NAMALWA (cell line): ENCODE results near the gene CEP112.
"Not testable (repeated sequence)": the region's sequence is repeated elsewhere in the genome, so short reads cannot be mapped to it uniquely, and the experiment has no call there.

Experiments used
- DNase-seq: peaks from one replicate; pipeline ENCODE4 v3.0.0-alpha.2; 2015; ENCODE audit warnings: low spot score

The CEP112 gene

DNA sequence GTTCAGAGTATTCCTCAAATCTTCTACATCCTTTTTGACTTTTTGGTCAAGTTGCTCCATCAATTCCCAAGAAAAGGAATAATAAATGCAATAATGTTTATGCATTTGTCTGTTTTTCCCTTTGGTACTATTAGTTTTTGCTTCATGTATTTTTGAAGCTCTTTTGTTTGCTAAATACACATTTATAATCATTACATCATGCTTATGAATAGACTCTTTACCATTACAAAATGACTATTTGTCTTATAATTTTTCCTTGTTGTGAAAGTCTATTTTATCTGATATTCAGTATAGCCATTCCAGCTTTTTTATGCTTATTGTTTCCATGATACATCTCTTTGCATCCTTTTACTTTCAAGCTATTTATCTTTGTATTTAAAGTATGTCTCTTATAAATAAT is 41.2 kb downstream of the CEP112 start:
- DNase-seq, result no peak

- DNase-seq, result no peak
Observed at GRCh38 chr17:66149562-66149961, 42.4 kb downstream of the CEP112 start.

DNA sequence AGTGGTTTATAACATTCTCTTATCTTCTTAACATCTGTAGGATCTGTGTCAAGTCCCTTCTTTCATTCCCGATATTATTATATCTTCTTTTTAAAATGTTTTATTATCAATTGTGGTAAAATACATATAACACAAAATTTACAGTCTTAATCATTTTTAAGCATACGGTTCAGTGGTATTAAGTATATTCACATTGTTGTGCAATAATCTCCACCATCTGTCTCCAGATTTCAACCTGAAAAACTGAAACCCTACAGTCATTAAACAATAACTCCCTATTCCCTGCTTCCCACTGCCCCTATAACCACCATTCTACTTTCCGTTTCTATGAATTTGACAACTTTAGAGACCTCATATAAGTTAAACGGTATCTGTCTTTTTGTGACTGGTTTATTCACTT is 45.5 kb downstream of the CEP112 start:
- no peak for DNase-seq

GRCh38 chr17:66143657-66144282 is 48.2 kb downstream of the CEP112 start:
- no peak for DNase-seq

GRCh38 chr17:66142428-66142827 is 49.5 kb downstream of the CEP112 start:
- no peak for DNase-seq

DNA sequence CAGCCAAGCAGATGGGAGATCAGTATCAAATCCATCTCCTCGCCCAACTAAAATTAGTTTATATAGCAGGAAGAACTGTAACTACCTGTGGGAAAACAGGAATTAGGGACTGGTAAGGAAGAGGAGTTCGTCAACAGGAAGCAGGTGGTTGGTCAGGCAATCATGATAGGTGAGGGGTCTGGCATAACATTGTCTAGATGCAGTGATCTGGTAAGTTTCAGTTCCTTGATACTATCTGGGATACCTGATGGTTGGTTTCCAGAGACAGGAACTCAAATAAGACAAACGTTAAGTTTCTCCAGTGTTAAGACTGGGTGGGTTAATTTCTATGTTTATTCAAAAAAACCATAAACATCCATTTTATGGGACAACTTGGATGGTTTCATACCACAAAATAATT is 53.8 kb downstream of the CEP112 start:
- DNase-seq, result peak; percentile 23

GRCh38 chr17:66135896-66136295 is 56.0 kb downstream of the CEP112 start:
- DNase-seq, result no peak

GRCh38 chr17:66135219-66135618 is 56.7 kb downstream of the CEP112 start:
- no peak for DNase-seq

GRCh38 chr17:66129759-66130158 is 62.2 kb downstream of the CEP112 start:
- no peak for DNase-seq

- DNase-seq, result no peak
Observed at GRCh38 chr17:66126231-66126630, 65.7 kb downstream of the CEP112 start.

DNA sequence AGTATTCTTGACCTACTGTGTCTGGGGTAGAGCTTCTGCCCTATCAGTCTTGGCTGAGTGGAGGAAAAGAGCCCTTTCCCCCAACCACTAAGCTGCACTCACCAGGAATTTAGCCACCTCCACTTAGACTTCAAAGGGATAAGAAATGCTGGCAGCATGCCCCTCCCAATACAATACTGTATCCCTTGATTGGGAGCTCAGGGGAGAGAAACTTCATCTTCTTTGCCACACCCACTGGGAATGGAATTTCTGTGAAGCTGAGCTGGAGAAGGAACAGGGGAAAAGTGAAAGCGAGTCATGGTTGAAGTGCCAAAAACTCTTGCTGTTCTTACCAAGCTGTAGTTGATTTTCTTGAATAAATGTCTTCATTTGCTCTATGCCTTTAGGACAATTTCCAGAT is 68.8 kb downstream of the CEP112 start:
- no peak for DNase-seq

DNA sequence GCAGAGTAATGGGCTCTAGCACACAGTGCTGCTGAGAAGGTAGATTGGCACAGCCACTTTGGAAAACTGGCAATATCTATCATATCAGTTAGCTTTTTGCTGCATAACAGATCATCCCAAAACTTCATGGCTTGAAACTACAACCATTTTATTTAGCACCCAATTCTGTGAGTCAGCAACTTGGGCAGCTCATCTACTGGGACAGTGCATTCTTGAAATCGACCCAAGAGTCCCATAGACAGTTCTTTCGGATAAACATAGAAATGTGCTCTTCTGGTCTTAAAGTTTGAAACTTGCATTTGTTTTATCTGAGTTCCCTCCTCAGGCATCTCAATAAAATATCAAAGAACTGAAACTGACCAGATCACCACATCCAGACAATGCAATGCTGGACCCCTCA is 76.7 kb downstream of the CEP112 start:
- no peak for DNase-seq

GRCh38 chr17:66114609-66115008 is 77.3 kb downstream of the CEP112 start:
- DNase-seq, result no peak

DNA sequence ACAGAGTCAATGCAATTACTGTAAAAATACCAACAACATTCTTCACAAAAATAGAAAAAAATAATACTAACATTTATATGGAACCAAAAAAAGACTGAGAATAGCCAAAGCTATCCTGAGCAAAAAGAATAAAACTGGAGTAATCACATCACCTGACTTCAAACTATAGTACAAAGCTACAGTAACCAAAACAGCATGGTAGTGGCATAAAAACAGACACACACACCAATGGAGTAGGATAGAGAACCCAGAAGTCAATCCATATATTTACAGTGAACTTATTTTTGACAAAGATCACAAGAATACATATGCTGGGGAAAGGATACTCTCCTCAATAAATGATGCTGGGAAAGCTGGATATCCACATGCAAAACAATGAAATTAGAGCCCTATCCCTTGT is 84.2 kb downstream of the CEP112 start:
- no peak for DNase-seq

DNA sequence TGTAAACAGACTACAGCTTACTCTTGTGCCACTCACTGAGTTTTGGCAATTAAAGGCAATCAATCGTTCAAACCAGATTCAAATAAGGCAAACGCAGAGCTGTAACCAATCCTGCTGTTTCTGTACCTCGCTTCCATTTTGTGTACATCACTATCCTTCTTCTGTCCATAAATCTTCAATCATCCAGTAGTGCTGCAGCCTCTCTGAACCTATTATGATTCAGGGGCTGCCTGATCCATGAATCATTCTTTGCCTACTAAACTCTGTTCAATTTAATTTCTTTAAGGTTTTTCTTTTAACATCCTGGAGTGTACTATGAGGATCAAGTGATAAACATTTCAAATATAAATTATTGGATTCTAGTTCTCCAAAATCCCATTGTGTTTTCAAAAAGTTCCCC is 93.9 kb downstream of the CEP112 start:
- no peak for DNase-seq

GRCh38 chr17:66094727-66095126 is 97.2 kb downstream of the CEP112 start:
- no peak for DNase-seq

DNA sequence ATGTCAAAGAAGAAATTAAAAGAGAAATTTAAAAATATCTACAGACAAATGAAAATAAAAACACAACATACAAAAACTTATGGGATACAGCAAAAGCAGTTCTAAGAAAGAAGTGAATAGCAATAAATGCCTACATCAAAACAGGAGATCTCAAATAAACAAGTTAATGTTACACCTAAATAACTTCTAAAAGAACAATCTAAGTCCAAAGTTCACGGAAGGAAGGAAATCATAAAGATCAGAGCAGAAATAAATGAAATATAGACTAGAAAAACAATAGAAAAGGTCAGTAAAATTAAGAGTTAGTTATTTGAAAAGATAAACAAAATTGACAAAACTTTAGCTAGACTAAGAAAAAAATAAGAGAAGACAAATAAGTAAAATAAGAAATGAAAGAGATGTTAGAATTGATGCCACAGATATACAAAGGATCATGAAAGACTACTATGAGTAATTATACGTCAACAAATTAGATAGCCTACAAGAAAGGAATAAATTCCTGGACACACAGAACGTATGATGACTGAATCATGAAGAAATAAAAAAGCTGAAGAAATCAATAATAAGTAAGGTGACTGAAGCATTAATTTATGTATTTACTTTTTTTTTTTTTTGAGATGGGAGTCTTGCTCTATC is 100.4 kb downstream of the CEP112 start:
- no peak for DNase-seq

DNA sequence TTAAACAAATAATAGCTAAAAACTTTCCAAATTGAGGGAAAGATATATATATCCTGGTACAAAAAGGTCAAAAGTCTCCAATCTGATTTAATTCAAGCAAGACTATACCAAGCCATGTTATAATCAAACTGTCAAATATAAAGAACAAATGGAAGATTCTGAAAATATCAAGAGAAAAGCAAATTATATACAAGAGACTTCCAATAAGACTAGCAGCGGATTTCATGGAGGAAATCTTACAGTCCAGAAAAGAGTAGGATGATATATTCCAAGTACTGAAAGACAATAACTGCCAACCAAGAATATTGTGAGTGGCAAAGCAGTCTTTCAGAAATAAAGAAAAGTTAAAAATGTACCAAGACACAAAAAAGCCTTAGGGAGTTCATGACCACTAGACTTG is 102.2 kb downstream of the CEP112 start:
- no peak for DNase-seq

GRCh38 chr17:66088173-66088572 is 103.8 kb downstream of the CEP112 start:
- DNase-seq, result no peak

DNA sequence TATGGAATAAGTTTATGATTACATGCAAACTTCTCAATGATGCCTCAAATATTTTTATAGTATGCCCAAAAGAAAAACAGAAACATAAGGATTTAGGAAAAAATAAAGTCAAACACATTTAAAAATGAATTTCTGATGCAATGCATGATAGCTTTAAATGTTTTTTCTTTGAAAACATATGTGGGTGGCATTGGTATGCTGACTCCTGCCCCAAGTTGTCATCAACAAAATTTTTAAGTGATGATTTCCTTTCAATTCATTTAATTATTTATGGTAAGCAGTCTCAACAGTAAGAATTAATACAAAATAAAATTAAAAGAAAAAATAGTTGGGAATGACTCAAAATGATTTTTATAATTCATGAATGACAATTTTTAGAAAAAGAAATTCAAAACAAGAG is 104.9 kb downstream of the CEP112 start:
- DNase-seq, result no peak

DNA sequence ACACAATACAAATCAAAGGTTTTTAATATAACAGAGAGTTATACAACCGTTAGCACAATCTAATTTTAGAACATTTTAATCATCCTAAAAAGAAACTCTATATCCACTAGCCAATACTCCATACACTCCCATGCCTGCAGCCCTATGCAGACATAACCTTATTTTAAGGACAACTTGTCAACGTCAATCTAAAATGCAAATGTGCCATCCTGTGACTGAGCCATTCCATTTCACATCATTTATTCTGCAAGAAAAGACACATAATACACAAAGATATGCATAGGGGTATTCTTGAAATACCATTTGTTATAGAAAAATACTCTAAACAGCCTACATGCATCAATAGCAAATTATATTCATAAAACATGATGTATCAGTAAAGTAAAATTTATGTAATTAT is 106.7 kb downstream of the CEP112 start:
- DNase-seq, result no peak

- DNase-seq, result not testable (repeated sequence)
Observed at GRCh38 chr17:66080670-66081069, 111.3 kb downstream of the CEP112 start.

- DNase-seq, result peak; percentile 36
Observed at GRCh38 chr17:66076546-66077190, 115.3 kb downstream of the CEP112 start.

GRCh38 chr17:66073384-66073783 is 118.5 kb downstream of the CEP112 start:
- no peak for DNase-seq
